ENCODE measurements around the gene MTA3. TPM values are rescaled to one million over a fixed set of nuclear protein-coding genes. Genes with fewer than 3 reads are reported as not detected.

Gene MTA3
- total and polyA plus RNA-seq, 9 of the 15 experiments (the other 6 are each of a cell fraction or from before 2014, with no cell fraction given) = 12.4 to 39.6 (median 23.5) TPM

- Histone ChIP-seq H3K79me2 (ENCODE audit: control insufficient read depth, insufficient read depth, low read length) (no peaks in the 10 kb centered on the region), H4K20me1 (replicated peaks; ENCODE audit: control insufficient read depth, insufficient read depth, low read length) (no peaks in the 10 kb centered on the region), H3K9me3 (replicated peaks; ENCODE audit: control insufficient read depth, insufficient read depth, low read depth, low read length) (no peaks in the 10 kb centered on the region), H3K36me3 (ENCODE audit: control insufficient read depth, insufficient read depth, low read length) (no peaks in the 10 kb centered on the region), H3K27me3 (ENCODE audit: control insufficient read depth in 2 of 2, insufficient read depth in 2 of 2, low read length in 2 of 2) (no peaks in the 10 kb centered on the region), H3K4me3 (no peak overlapping the region), H3K9me1 (ENCODE audit: control insufficient read depth, insufficient read depth, low read length) (no peaks in the 10 kb centered on the region), H3K4me2 (ENCODE audit: insufficient read depth, low read length) (no peak overlapping the region), H3K27ac (ENCODE audit: extremely low read depth, low read depth, low read length) (peak overlapping the region; percentile 6; the same call in 1 of the 3 replicates), H2AFZ (ENCODE audit: low read depth, low read length) (no peak overlapping the region), H3K9ac (ENCODE audit: insufficient read depth in 1 of 2, low read depth in 2 of 2, low read length in 2 of 2) (no peak overlapping the region), H3K4me1 (replicated peaks in 1 of 2; ENCODE audit: control insufficient read depth in 2 of 2, insufficient read depth in 2 of 2, low read length in 2 of 2) (peaks cover 3 to 5% of the 10 kb centered on the region in 2 experiments; a peak in 2 of 5 replicates)
- DNase-seq (ENCODE audit: extremely low read depth in 1 of 4, low spot score in 3 of 4) (peak in 2 of 4 experiments; percentile 24 to 25), FAIRE-seq (no peak), ATAC-seq (peak; percentile 67)
- no TSS peak for BruUV-seq (replicated peaks)
- ChIA-PET CTCF (ENCODE audit: low intra/inter-chr PET ratio) (interaction anchor here (0.6 to 2.0 kb wide), 5 partner anchors 106 to 575 kb away, joined by 3 to 10 read pairs (median 5); partner anchors contain the start of gene KCNG3), POLR2A (interaction anchor here (1.8 kb wide), 1 partner anchor 9 kb away, joined by 6 read pairs; no protein-coding TSS in a partner anchor)
- WGBS (ENCODE audit: insufficient coverage, low coverage, missing lambda C conversion rate) = 16% methylated on average over 3 of the region's 3 CpGs
- in situ Hi-C loops (cut with MboI) (no loop called here), intact Hi-C loops (cut with micrococcal nuclease) (loop anchor here (1.0 kb wide), 3 partner anchors 151 to 279 kb away; no protein-coding TSS in a partner anchor)
- no peak for TF ChIP-seq TFE3 (CRISPR knock-in tag; IDR thresholded peaks at IDR 0.05)
- no peak for TF ChIP-seq HNRNPLL (IDR thresholded peaks at IDR 0.05; ENCODE audit: low read depth, low read length, poor library complexity, severe bottlenecking)
- TF ChIP-seq ZNF232 (CRISPR knock-in tag; IDR thresholded peaks at IDR 0.05) = no peak
- no peak for TF ChIP-seq ZC3H8 (IDR thresholded peaks at IDR 0.05)
- TF ChIP-seq NFIC (IDR thresholded peaks at IDR 0.05) = 0 out of 2 replicates have a peak, but pooled peaks have one; percentile 11
- TF ChIP-seq NR2F6 (CRISPR knock-in tag; IDR thresholded peaks at IDR 0.05) = no peak
- no peak for TF ChIP-seq SP1 (CRISPR knock-in tag; IDR thresholded peaks at IDR 0.05)
- TF ChIP-seq GTF2B (IDR thresholded peaks at IDR 0.05; ENCODE audit: extremely low read depth, insufficient read length) = no peak
- TF ChIP-seq, protein P1, sequence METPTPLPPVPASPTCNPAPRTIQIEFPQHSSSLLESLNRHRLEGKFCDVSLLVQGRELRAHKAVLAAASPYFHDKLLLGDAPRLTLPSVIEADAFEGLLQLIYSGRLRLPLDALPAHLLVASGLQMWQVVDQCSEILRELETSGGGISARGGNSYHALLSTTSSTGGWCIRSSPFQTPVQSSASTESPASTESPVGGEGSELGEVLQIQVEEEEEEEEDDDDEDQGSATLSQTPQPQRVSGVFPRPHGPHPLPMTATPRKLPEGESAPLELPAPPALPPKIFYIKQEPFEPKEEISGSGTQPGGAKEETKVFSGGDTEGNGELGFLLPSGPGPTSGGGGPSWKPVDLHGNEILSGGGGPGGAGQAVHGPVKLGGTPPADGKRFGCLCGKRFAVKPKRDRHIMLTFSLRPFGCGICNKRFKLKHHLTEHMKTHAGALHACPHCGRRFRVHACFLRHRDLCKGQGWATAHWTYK (CRISPR knock-in tag; IDR thresholded peaks at IDR 0.05) = no peak
- no peak for TF ChIP-seq MNT (conservative IDR thresholded peaks at IDR 0.05)
- TF ChIP-seq RBM22 (IDR thresholded peaks at IDR 0.05; ENCODE audit: low read depth, low read length, poor library complexity, severe bottlenecking) = no peak
- TF ChIP-seq ARID2 (IDR thresholded peaks at IDR 0.05) = no peak
- no peak for TF ChIP-seq THRB (CRISPR knock-in tag; conservative IDR thresholded peaks at IDR 0.05)
- no peak for TF ChIP-seq KLF13 (tag; IDR thresholded peaks at IDR 0.05; ENCODE audit: borderline replicate concordance, low read depth)
- peak in 1 of 2 experiments; percentile 35; a peak in 1 of 4 replicates for TF ChIP-seq TRIM24 (IDR thresholded peaks at IDR 0.05)
- no peak for TF ChIP-seq ZBTB8A (IDR thresholded peaks at IDR 0.05; ENCODE audit: partially characterized antibody)
Measured at GRCh38 chr2:42663828-42664227, 95.4 kb downstream of the MTA3 start.

Measured in K562 (cell line).